Astrocyte (in vitro differentiated cells and primary cell): ENCODE measurements around the gene NKD1. TPM values are rescaled to one million over a fixed set of nuclear protein-coding genes. Genes with fewer than 3 reads are reported as not detected.

ENCODE experiments used
- DNase-seq: peaks from one replicate; pipeline ENCODE4 v3.0.0-alpha.2; 2010; ENCODE audit warnings: low read depth
- FAIRE-seq: peaks from 2 replicates; lab custom pipeline; 2011; peaks lifted over from hg19 to GRCh38; lab: Jason Lieb, UNC
- H2AFZ ChIP-seq: 2 replicates; pipeline ENCODE4 v1.6.0; 2012; ENCODE audit warnings: low read depth, low read length, inconsistent platforms
- H3K27ac ChIP-seq: 2 replicates; pipeline ENCODE4 v1.5.1; 2011; ENCODE audit warnings: low read depth, low read length, inconsistent platforms
- H3K27me3 ChIP-seq: 2 replicates; pipeline ENCODE4 v1.6.0; 2011; ENCODE audit warnings: low read length, inconsistent platforms; ENCODE audit not compliant: insufficient read depth
- H3K36me3 ChIP-seq: 2 replicates; pipeline ENCODE4 v1.5.1; 2011; ENCODE audit warnings: low read length, inconsistent platforms; ENCODE audit not compliant: insufficient read depth
- H3K4me1 ChIP-seq: 2 replicates; pipeline ENCODE4 v1.5.1; 2011; ENCODE audit warnings: low read length, inconsistent platforms; ENCODE audit not compliant: insufficient read depth
- H3K4me2 ChIP-seq: 2 replicates; pipeline ENCODE4 v1.6.0; 2012; ENCODE audit warnings: low read length, inconsistent platforms
- H3K4me3 ChIP-seq: 2 replicates; pipeline ENCODE4 v1.5.1; 2011; ENCODE audit warnings: low read depth, mild to moderate bottlenecking, low read length, inconsistent platforms; ENCODE audit not compliant: insufficient read depth
- H3K79me2 ChIP-seq: 2 replicates; pipeline ENCODE4 v1.6.0; 2012; ENCODE audit warnings: mild to moderate bottlenecking, low read length, inconsistent platforms; ENCODE audit not compliant: insufficient read depth
- H3K9ac ChIP-seq: 2 replicates; pipeline ENCODE4 v1.6.0; 2012; ENCODE audit warnings: mild to moderate bottlenecking, low read length, inconsistent platforms
- H3K9me3 ChIP-seq: 2 replicates; pipeline ENCODE4 v1.5.1; 2012; ENCODE audit warnings: low read depth, mild to moderate bottlenecking, low read length, inconsistent platforms; ENCODE audit not compliant: insufficient read depth
- H4K20me1 ChIP-seq: 2 replicates; pipeline ENCODE4 v1.6.0; 2012; ENCODE audit warnings: low read length, inconsistent platforms; ENCODE audit not compliant: insufficient read depth
- H3K27ac Mint-ChIP-seq: one replicate; pipeline ENCODE4 v1.8.0; 2021; ENCODE audit warnings: mild to moderate bottlenecking, mixed read lengths; ENCODE audit not compliant: unreplicated experiment
- H3K27me3 Mint-ChIP-seq: one replicate; pipeline ENCODE4 v1.8.0; 2021; ENCODE audit warnings: low read depth, mixed read lengths; ENCODE audit not compliant: unreplicated experiment
- H3K36me3 Mint-ChIP-seq: one replicate; pipeline ENCODE4 v1.8.0; 2021; ENCODE audit warnings: low read depth, mixed read lengths; ENCODE audit not compliant: unreplicated experiment
- H3K4me1 Mint-ChIP-seq: one replicate; pipeline ENCODE4 v1.8.0; 2021; ENCODE audit warnings: low read depth, mixed read lengths; ENCODE audit not compliant: unreplicated experiment
- H3K4me3 Mint-ChIP-seq: one replicate; pipeline ENCODE4 v1.8.0; 2021; ENCODE audit warnings: mild to moderate bottlenecking, moderate library complexity, mixed read lengths; ENCODE audit not compliant: unreplicated experiment
- H3K9me3 Mint-ChIP-seq: one replicate; pipeline ENCODE4 v1.8.0; 2021; ENCODE audit warnings: mild to moderate bottlenecking, mixed read lengths; ENCODE audit not compliant: unreplicated experiment
- CTCF ChIP-seq: IDR thresholded peaks from 2 replicates; pipeline ENCODE4 v1.5.1; 2011; ENCODE audit warnings: low read depth, mild to moderate bottlenecking, inconsistent platforms, low read length, moderate library complexity; ENCODE audit not compliant: insufficient read depth
- EZH2 ChIP-seq: IDR thresholded peaks from 2 replicates; pipeline ENCODE4 v1.6.1; 2012; ENCODE audit warnings: mild to moderate bottlenecking, low read length, inconsistent platforms; ENCODE audit not compliant: insufficient read depth
- total RNA-seq: library from RNA; stranded (reverse); gene quantifications from 2 replicates; pipeline ENCODE4 v1.2.1, GENCODE V29; 2021

Gene NKD1
- total RNA-seq, 1 donor from 2014 or later: 9.1 TPM

GRCh38 chr16:50588276-50588675 is 40.1 kb downstream of the NKD1 start:
- H3K36me3 ChIP-seq: no peaks in the 10 kb centered on the region
- Mint-ChIP-seq H3K27me3 (peaks cover 24% of the 10 kb centered on the region), H3K4me3 (no peak overlapping the region), H3K4me1 (peaks cover 7% of the 10 kb centered on the region), H3K9me3 (peaks cover 4% of the 10 kb centered on the region), H3K36me3 (peaks cover 6% of the 10 kb centered on the region), H3K27ac (no peak overlapping the region)
- no peak overlapping the region for H2AFZ ChIP-seq
- no peaks in the 10 kb centered on the region for H3K9me3 ChIP-seq
- H3K4me1 ChIP-seq: peaks cover 2% of the 10 kb centered on the region
- no peak for FAIRE-seq
- no peak for DNase-seq
- no peaks in the 10 kb centered on the region for H4K20me1 ChIP-seq
- no peaks in the 10 kb centered on the region for H3K27me3 ChIP-seq
- no peak for TF ChIP-seq CTCF
- TF ChIP-seq EZH2: no peak
- H3K9ac ChIP-seq: no peak overlapping the region
- H3K27ac ChIP-seq: no peak overlapping the region
- H3K4me3 ChIP-seq: no peak overlapping the region
- no peak overlapping the region for H3K4me2 ChIP-seq
- H3K79me2 ChIP-seq: no peaks in the 10 kb centered on the region

- Histone ChIP-seq H3K9me3 (no peaks in the 10 kb centered on the region), H3K27ac (no peak overlapping the region), H3K4me1 (peaks cover 2% of the 10 kb centered on the region), H3K79me2 (no peaks in the 10 kb centered on the region), H3K4me2 (no peak overlapping the region), H3K27me3 (no peaks in the 10 kb centered on the region), H3K9ac (no peak overlapping the region), H3K4me3 (no peak overlapping the region), H3K36me3 (no peaks in the 10 kb centered on the region), H4K20me1 (no peaks in the 10 kb centered on the region), H2AFZ (no peak overlapping the region)
- H3K36me3 Mint-ChIP-seq: peaks cover 2% of the 10 kb centered on the region
- no peak overlapping the region for H3K27ac Mint-ChIP-seq
- FAIRE-seq (no peak), DNase-seq (no peak)
- TF ChIP-seq EZH2 (no peak), CTCF (no peak)
- H3K27me3 Mint-ChIP-seq: peaks cover 25% of the 10 kb centered on the region
- peaks cover 2% of the 10 kb centered on the region for H3K4me1 Mint-ChIP-seq
- no peak overlapping the region for H3K4me3 Mint-ChIP-seq
- H3K9me3 Mint-ChIP-seq: no peaks in the 10 kb centered on the region
Measured at GRCh38 chr16:50591209-50591608, 43.0 kb downstream of the NKD1 start.

GRCh38 chr16:50591800-50592771 is 43.9 kb downstream of the NKD1 start:
- Mint-ChIP-seq H3K4me1 (peaks cover 2% of the 10 kb centered on the region), H3K27ac (no peak overlapping the region), H3K27me3 (peaks cover 34% of the 10 kb centered on the region), H3K36me3 (peaks cover 2% of the 10 kb centered on the region), H3K4me3 (no peak overlapping the region), H3K9me3 (no peaks in the 10 kb centered on the region)
- no peak overlapping the region for H3K9ac ChIP-seq
- H3K4me3 ChIP-seq: no peak overlapping the region
- H3K4me1 ChIP-seq: peaks cover 2% of the 10 kb centered on the region
- no peak for FAIRE-seq
- no peaks in the 10 kb centered on the region for H3K27me3 ChIP-seq
- TF ChIP-seq CTCF (no peak), EZH2 (no peak)
- no peaks in the 10 kb centered on the region for H3K79me2 ChIP-seq
- no peaks in the 10 kb centered on the region for H4K20me1 ChIP-seq
- H2AFZ ChIP-seq: peak overlapping the region; percentile 60
- H3K27ac ChIP-seq: no peak overlapping the region
- no peaks in the 10 kb centered on the region for H3K9me3 ChIP-seq
- H3K36me3 ChIP-seq: no peaks in the 10 kb centered on the region
- peak overlapping the region; percentile 39 for H3K4me2 ChIP-seq
- DNase-seq: no peak
